KOPT-K1 (cell line): Measurements from ENCODE around the gene MYNN.

Source experiments
- H3K27ac ChIP-seq: fragments of 200-600 bp; sonication (generic); 2 replicates; pipeline ENCODE4 v1.5.1; 2016; ENCODE audit warnings: antibody characterized with exemption, mild to moderate bottlenecking, low read depth, low read length; ENCODE audit not compliant: poor library complexity, severe bottlenecking
- H3K36me3 ChIP-seq: fragments of 200-600 bp; sonication (generic); 2 replicates; pipeline ENCODE4 v1.5.1; 2017; ENCODE audit warnings: antibody characterized with exemption, mild to moderate bottlenecking, low read length, moderate library complexity; ENCODE audit not compliant: insufficient read depth
- H3K9me3 ChIP-seq: fragments of 200-600 bp; sonication (generic); 2 replicates; pipeline ENCODE4 v1.5.1; 2017; ENCODE audit warnings: antibody characterized with exemption, low read length, mild to moderate bottlenecking; ENCODE audit not compliant: insufficient read depth, poor library complexity, severe bottlenecking

The MYNN gene

GRCh38 chr3:169836078-169836941 lies 63.1 kb downstream of the MYNN start:
- H3K27ac ChIP-seq = no peak overlapping the region
- no peaks in the 10 kb centered on the region for H3K36me3 ChIP-seq
- H3K9me3 ChIP-seq = no peaks in the 10 kb centered on the region

DNA sequence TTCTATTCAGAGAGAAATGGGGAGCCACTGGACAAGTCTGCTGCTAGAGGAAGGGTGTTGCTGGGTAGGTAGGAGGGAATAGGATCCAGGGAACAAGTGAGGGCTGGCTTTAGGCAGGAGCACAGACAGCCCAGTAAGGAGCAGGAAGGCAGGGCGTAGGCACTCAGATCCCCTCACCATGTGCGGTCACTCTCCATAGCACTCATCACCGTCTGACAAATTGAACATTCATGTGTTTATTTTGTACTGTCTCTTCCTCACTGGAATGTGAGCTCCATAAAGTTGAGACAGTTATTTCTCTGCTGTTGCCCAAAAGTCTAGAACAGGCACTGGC lies 63.7 kb downstream of the MYNN start:
- no peaks in the 10 kb centered on the region for H3K9me3 ChIP-seq
- no peak overlapping the region for H3K27ac ChIP-seq
- H3K36me3 ChIP-seq = no peaks in the 10 kb centered on the region

DNA sequence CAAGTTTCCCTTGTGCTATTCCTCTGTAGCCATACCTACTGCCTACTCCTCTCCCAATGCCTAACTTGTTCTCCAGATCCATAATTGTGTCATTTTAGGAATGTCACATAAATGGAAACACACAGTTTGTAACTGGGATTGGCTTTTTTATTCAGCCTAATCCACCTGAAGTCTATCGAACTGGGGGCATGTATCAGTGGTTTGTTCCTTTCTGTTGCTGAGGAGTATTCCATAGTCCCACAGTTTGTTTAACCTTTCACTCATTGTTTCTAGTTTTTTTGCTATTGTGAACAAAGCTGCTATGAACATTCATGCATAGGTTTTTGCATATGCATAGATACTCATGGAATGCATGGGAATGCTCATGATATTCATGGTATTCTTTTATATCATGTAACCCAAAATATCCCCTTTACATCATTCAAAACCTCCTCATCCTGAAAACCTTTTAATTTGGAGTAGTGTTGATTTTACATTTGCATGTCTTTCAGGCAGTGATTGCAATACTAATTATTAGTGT lies 65.4 kb downstream of the MYNN start:
- no peak overlapping the region for H3K27ac ChIP-seq
- no peaks in the 10 kb centered on the region for H3K36me3 ChIP-seq
- no peaks in the 10 kb centered on the region for H3K9me3 ChIP-seq
